BLaER1 (cell line): Measurements from ENCODE around the gene NTSR1.

Source experiments
- H3K27ac ChIP-seq: shearing (Covaris generic); formaldehyde crosslinking; 2 replicates; pipeline ENCODE4 v1.8.1; 2022
- H3K27me3 ChIP-seq: shearing (Covaris generic); formaldehyde crosslinking; 2 replicates; pipeline ENCODE4 v1.8.1; 2022
- H3K36me3 ChIP-seq: shearing (Covaris generic); formaldehyde crosslinking; 2 replicates; pipeline ENCODE4 v1.8.1; 2022
- H3K4me1 ChIP-seq: shearing (Covaris generic); formaldehyde crosslinking; 2 replicates; pipeline ENCODE4 v1.8.1; 2022
- H3K4me2 ChIP-seq: shearing (Covaris generic); formaldehyde crosslinking; 2 replicates; pipeline ENCODE4 v1.8.1; 2022
- H3K4me3 ChIP-seq: shearing (Covaris generic); formaldehyde crosslinking; 2 replicates; pipeline ENCODE4 v1.8.1; 2022
- H3K9ac ChIP-seq: shearing (Covaris generic); formaldehyde crosslinking; 2 replicates; pipeline ENCODE4 v1.8.1; 2022
- H3K9me3 ChIP-seq: shearing (Covaris generic); formaldehyde crosslinking; 2 replicates; pipeline ENCODE4 v1.8.1; 2022
- H4K20me1 ChIP-seq: shearing (Covaris generic); formaldehyde crosslinking; 2 replicates; pipeline ENCODE4 v1.8.1; 2022
- Cebpa-rat ChIP-seq: shearing (Covaris generic); IDR thresholded peaks from 2 replicates; pipeline ENCODE4 v1.8.1; 2022

Gene NTSR1

DNA sequence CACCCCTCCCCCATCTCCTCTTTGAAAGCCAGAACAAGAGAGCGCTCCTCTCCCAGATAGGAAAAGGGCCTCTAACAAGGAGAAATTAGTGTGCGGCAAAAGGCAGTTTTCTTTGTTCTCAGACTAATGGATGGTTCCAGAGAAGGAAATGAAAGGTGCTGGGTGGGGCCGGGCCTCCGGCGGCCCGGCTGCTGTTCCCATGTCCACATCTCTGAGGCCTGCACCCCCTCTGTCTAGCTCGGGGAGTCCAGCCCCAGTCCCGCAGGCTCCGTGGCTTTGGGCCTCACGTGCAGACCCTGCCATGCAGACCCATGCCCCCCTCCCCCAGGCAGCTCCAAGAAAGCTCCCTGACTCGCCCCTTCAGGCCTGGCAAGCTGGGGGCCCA lies 51.8 kb downstream of the NTSR1 start:
- Histone ChIP-seq H3K4me2 (peak overlapping the region; percentile 70), H3K27me3 (no peaks in the 10 kb centered on the region), H4K20me1 (no peaks in the 10 kb centered on the region), H3K9me3 (no peaks in the 10 kb centered on the region), H3K9ac (peak overlapping the region; percentile 42; the same call in 1 of the 2 replicates), H3K4me1 (peaks cover 31% of the 10 kb centered on the region), H3K4me3 (no peak overlapping the region), H3K36me3 (peaks cover 7% of the 10 kb centered on the region; the same call in 1 of the 2 replicates), H3K27ac (peak overlapping the region; percentile 51)
- TF ChIP-seq Cebpa-rat: no peak

DNA sequence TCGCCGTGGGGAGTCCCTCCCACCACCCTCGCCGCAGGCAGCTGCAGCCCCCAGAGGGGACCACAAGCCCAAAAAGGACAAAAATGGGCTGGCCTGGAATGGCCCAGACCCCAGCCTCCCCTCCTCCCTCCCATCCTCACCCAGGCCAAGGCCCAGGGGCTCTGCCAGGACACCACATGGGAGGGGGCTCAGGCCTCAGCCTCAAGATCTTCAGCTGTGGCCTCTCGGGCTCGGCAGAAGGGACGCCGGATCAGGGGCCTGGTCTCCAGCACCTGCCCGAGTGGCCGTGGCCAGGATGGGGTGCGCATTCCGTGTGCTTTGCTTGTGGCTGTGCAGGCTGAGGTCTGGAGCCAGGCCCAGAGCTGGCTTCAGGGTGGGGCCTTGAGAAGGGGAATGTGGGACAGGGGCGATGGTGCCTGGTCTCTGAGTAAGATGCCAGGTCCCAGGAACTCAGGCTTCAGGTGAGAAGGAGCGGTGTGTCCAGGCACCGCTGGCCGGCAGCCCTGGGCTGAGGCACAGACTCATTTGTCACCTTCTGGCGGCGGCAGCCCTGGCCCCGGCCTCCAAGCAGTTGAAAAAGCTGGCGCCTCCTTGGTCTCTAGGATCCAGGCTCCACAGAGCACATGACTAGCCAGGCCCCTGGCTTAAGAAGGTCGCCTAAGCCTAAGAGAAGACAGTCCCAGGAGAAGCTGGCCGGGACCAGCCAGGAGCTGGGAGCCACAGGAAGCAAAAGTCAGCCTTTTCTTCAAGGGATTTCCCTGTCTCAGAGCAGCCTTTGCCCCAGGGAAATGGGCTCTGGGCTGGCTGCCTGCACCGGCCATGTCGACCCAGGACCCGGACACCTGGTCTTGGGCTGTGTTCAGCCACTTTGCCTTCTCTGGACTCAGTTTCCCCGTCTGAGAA lies 52.5 kb downstream of the NTSR1 start:
- Histone ChIP-seq H3K36me3 (peaks cover 5% of the 10 kb centered on the region; the same call in 1 of the 2 replicates), H3K4me3 (no peak overlapping the region), H3K27me3 (no peaks in the 10 kb centered on the region), H3K9ac (peak overlapping the region; percentile 42; the same call in 1 of the 2 replicates), H3K27ac (peak overlapping the region; percentile 51), H3K4me2 (peak overlapping the region; percentile 70), H3K4me1 (peaks cover 37% of the 10 kb centered on the region), H4K20me1 (no peaks in the 10 kb centered on the region), H3K9me3 (no peaks in the 10 kb centered on the region)
- no peak for TF ChIP-seq Cebpa-rat

- no peaks in the 10 kb centered on the region for H4K20me1 ChIP-seq
- no peak overlapping the region for H3K4me3 ChIP-seq
- peaks cover 42% of the 10 kb centered on the region for H3K4me1 ChIP-seq
- TF ChIP-seq Cebpa-rat: no peak
- no peaks in the 10 kb centered on the region; the same call in 1 of the 2 replicates for H3K36me3 ChIP-seq
- H3K9me3 ChIP-seq: no peaks in the 10 kb centered on the region
- H3K9ac ChIP-seq: peak overlapping the region; percentile 42; the same call in 1 of the 2 replicates
- H3K27ac ChIP-seq: peak overlapping the region; percentile 51
- H3K4me2 ChIP-seq: peak overlapping the region; percentile 70
- no peaks in the 10 kb centered on the region for H3K27me3 ChIP-seq
Measured at GRCh38 chr20:62761759-62762131, 53.1 kb downstream of the NTSR1 start.

DNA sequence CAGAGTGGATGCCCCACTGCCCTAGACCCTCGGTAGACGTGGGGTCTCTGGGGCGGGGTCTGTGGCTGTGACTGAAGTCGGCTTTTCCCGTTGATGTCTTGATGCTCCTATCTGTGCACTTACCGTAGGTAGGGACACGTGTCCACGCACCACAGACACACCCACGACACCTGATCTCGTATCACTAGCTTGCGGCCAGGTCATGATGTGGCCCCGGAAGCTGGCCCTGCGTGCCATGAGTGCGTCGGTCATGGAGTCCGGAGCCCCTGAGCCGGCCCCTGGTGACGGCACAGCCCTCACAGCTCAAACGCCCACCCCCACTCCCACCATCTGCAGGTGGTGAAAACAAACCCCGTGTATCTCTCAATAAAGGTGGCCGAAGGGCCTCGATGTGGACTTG lies 53.7 kb downstream of the NTSR1 start:
- peak overlapping the region; percentile 70; the same call in 1 of the 2 replicates for H3K4me2 ChIP-seq
- no peak overlapping the region for H3K9ac ChIP-seq
- no peak for TF ChIP-seq Cebpa-rat
- no peaks in the 10 kb centered on the region; the same call in 1 of the 2 replicates for H3K36me3 ChIP-seq
- H3K4me1 ChIP-seq: peaks cover 49% of the 10 kb centered on the region
- no peaks in the 10 kb centered on the region for H4K20me1 ChIP-seq
- H3K27me3 ChIP-seq: no peaks in the 10 kb centered on the region
- H3K27ac ChIP-seq: no peak overlapping the region
- H3K9me3 ChIP-seq: no peaks in the 10 kb centered on the region
- no peak overlapping the region for H3K4me3 ChIP-seq

GRCh38 chr20:62762801-62763368 lies 54.2 kb downstream of the NTSR1 start:
- no peak for TF ChIP-seq Cebpa-rat
- H3K9ac ChIP-seq: no peak overlapping the region
- peaks cover 54% of the 10 kb centered on the region for H3K4me1 ChIP-seq

DNA sequence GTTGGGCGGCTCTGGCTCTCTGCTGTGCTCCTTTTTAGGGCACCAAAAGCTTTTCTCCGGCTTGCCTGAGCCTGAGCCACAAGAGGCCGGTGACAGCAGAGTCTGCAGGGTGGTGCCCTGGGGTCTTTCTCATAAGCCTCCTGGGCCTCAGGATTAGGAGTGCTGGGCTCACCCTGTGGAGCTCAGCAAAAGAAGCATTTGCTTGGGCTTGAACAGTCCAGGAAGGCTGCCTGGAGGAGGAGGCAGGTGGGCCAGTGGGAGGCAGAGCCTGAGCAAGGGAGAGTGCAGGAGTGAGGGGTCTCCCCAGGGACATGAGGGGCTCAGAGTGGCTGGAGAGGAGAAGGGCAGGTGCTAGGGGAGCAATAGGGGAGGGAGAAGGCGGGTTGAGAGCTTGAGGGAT lies 54.8 kb downstream of the NTSR1 start:
- Histone ChIP-seq H3K4me1 (peaks cover 59% of the 10 kb centered on the region), H3K27me3 (no peaks in the 10 kb centered on the region), H4K20me1 (no peaks in the 10 kb centered on the region), H3K9me3 (no peaks in the 10 kb centered on the region), H3K9ac (no peak overlapping the region), H3K4me2 (no peak overlapping the region), H3K36me3 (no peaks in the 10 kb centered on the region; the same call in 1 of the 2 replicates), H3K27ac (no peak overlapping the region), H3K4me3 (no peak overlapping the region)
- TF ChIP-seq Cebpa-rat: no peak

More at GRCh38 chr20:62762801-62763368, 54.2 kb downstream of the NTSR1 start:
- no peaks in the 10 kb centered on the region for H4K20me1 ChIP-seq
- H3K36me3 ChIP-seq: no peaks in the 10 kb centered on the region; the same call in 1 of the 2 replicates
- no peaks in the 10 kb centered on the region for H3K27me3 ChIP-seq
- no peak overlapping the region for H3K4me2 ChIP-seq
- no peak overlapping the region for H3K4me3 ChIP-seq
- H3K27ac ChIP-seq: no peak overlapping the region
- no peaks in the 10 kb centered on the region for H3K9me3 ChIP-seq

- Histone ChIP-seq H3K27me3 (no peaks in the 10 kb centered on the region), H3K36me3 (no peaks in the 10 kb centered on the region; the same call in 1 of the 2 replicates), H3K4me3 (no peak overlapping the region), H3K4me1 (peaks cover 68% of the 10 kb centered on the region), H4K20me1 (no peaks in the 10 kb centered on the region), H3K4me2 (peak overlapping the region; percentile 19; the same call in 1 of the 2 replicates), H3K9me3 (no peaks in the 10 kb centered on the region), H3K9ac (no peak overlapping the region), H3K27ac (no peak overlapping the region)
- no peak for TF ChIP-seq Cebpa-rat
Measured at GRCh38 chr20:62764156-62764935, 55.7 kb downstream of the NTSR1 start.

- Histone ChIP-seq H3K9ac (no peak overlapping the region), H3K4me1 (peaks cover 75% of the 10 kb centered on the region)
Measured at GRCh38 chr20:62765021-62765420, 56.4 kb downstream of the NTSR1 start.

GRCh38 chr20:62765432-62766070 lies 56.9 kb downstream of the NTSR1 start:
- Histone ChIP-seq H3K9me3 (no peaks in the 10 kb centered on the region), H3K27me3 (no peaks in the 10 kb centered on the region)
- TF ChIP-seq Cebpa-rat: no peak

More at GRCh38 chr20:62765021-62765420, 56.4 kb downstream of the NTSR1 start:
- no peaks in the 10 kb centered on the region; the same call in 1 of the 2 replicates for H3K36me3 ChIP-seq
- H3K4me3 ChIP-seq: no peak overlapping the region
- H3K9me3 ChIP-seq: no peaks in the 10 kb centered on the region
- H3K27ac ChIP-seq: no peak overlapping the region
- no peaks in the 10 kb centered on the region for H4K20me1 ChIP-seq
- no peak for TF ChIP-seq Cebpa-rat
- H3K27me3 ChIP-seq: no peaks in the 10 kb centered on the region
- peak overlapping the region; percentile 19; the same call in 1 of the 2 replicates for H3K4me2 ChIP-seq

More at GRCh38 chr20:62765432-62766070, 56.9 kb downstream of the NTSR1 start:
- no peak overlapping the region; the same call in 1 of the 2 replicates for H3K4me2 ChIP-seq
- peaks cover 79% of the 10 kb centered on the region for H3K4me1 ChIP-seq
- no peaks in the 10 kb centered on the region for H4K20me1 ChIP-seq
- H3K27ac ChIP-seq: no peak overlapping the region
- H3K4me3 ChIP-seq: no peak overlapping the region
- H3K9ac ChIP-seq: no peak overlapping the region
- H3K36me3 ChIP-seq: no peaks in the 10 kb centered on the region
